Measurements from ENCODE around the gene ACACA.
"Not testable (repeated sequence)": the region's sequence is repeated elsewhere in the genome, so short reads cannot be mapped to it uniquely, and the experiment has no call there.

ACACA gene

GRCh38 chr17:37086948-37087347 lies 319.7 kb downstream of the ACACA start:
- Histone ChIP-seq H3K36me3 (ENCODE audit: control insufficient read depth, insufficient read depth, low read length) (peaks cover 61% of the 10 kb centered on the region), H3K27ac (ENCODE audit: low read depth, low read length) (no peak overlapping the region), H3K9me3 (ENCODE audit: control insufficient read depth, insufficient read depth, low read length) (no peaks in the 10 kb centered on the region), H3K4me1 (ENCODE audit: control insufficient read depth, insufficient read depth, low read length) (peaks cover 18% of the 10 kb centered on the region), H3K27me3 (ENCODE audit: control insufficient read depth, insufficient read depth, low read length) (no peaks in the 10 kb centered on the region), H3K9ac (ENCODE audit: low read depth, low read length) (no peak overlapping the region), H3K4me3 (ENCODE audit: low read depth, low read length) (no peak overlapping the region)

GRCh38 chr17:37086334-37086733 lies 320.3 kb downstream of the ACACA start:
- Histone ChIP-seq H3K9ac (ENCODE audit: low read depth, low read length) (no peak overlapping the region), H3K27me3 (ENCODE audit: control insufficient read depth, insufficient read depth, low read length) (no peaks in the 10 kb centered on the region), H3K4me3 (ENCODE audit: low read depth, low read length) (no peak overlapping the region), H3K4me1 (ENCODE audit: control insufficient read depth, insufficient read depth, low read length) (peaks cover 21% of the 10 kb centered on the region), H3K36me3 (ENCODE audit: control insufficient read depth, insufficient read depth, low read length) (peaks cover 58% of the 10 kb centered on the region), H3K9me3 (ENCODE audit: control insufficient read depth, insufficient read depth, low read length) (no peaks in the 10 kb centered on the region), H3K27ac (ENCODE audit: low read depth, low read length) (no peak overlapping the region)

DNA sequence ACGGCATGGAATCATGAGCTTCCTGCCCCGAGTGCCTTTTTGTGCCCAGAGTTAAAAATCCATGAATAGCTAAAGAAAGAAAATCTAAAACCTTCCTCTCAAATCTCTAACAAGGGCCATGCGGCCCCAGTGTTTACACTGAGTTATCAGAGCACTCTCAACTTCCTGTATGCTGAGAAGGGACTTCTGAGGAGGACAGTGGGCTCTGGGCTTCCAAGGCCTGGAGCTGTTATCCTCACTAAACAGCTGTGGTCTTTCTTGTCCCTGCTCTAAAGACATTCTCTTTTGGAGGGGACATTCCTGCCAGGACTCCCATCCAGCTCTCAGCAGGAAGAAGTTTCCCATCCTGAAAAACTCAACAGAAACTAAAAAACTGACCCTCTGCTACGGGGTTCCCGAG lies 322.3 kb downstream of the ACACA start:
- Histone ChIP-seq H3K27ac (ENCODE audit: low read depth, low read length) (no peak overlapping the region), H3K36me3 (ENCODE audit: control insufficient read depth, insufficient read depth, low read length) (peaks cover 43% of the 10 kb centered on the region), H3K4me3 (ENCODE audit: low read depth, low read length) (no peak overlapping the region), H3K9ac (ENCODE audit: low read depth, low read length) (no peak overlapping the region), H3K4me1 (ENCODE audit: control insufficient read depth, insufficient read depth, low read length) (peaks cover 19% of the 10 kb centered on the region), H3K9me3 (ENCODE audit: control insufficient read depth, insufficient read depth, low read length) (no peaks in the 10 kb centered on the region), H3K27me3 (ENCODE audit: control insufficient read depth, insufficient read depth, low read length) (no peaks in the 10 kb centered on the region)

- Histone ChIP-seq H3K9me3 (ENCODE audit: control insufficient read depth, insufficient read depth, low read length) (no peaks in the 10 kb centered on the region), H3K4me3 (ENCODE audit: low read depth, low read length) (no peak overlapping the region), H3K27ac (ENCODE audit: low read depth, low read length) (no peak overlapping the region), H3K9ac (ENCODE audit: low read depth, low read length) (no peak overlapping the region), H3K36me3 (ENCODE audit: control insufficient read depth, insufficient read depth, low read length) (peaks cover 36% of the 10 kb centered on the region), H3K4me1 (ENCODE audit: control insufficient read depth, insufficient read depth, low read length) (peaks cover 16% of the 10 kb centered on the region), H3K27me3 (ENCODE audit: control insufficient read depth, insufficient read depth, low read length) (no peaks in the 10 kb centered on the region)
Measured at GRCh38 chr17:37083456-37083855, 323.2 kb downstream of the ACACA start.

DNA sequence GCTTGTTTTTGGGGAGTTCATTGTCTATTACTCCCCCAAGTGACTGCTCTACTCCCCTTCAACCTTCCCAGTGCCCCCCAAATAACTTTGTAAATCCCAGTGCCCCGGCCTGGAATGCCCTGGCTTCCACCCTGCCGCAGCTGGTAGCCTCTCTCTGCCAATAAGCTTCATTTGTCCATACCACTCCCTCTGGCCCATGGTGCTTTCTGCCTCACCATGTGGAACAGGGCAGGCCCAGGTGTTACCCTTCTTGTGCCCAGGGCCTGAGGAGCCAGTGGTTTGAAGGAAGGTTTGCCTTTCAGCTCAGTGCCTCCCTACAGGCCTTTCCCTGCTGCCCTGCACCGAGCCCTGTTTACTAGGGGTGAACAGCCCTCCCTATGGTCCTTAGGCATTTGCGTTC lies 323.7 kb downstream of the ACACA start:
- H3K4me1 ChIP-seq (ENCODE audit: control insufficient read depth, insufficient read depth, low read length): peaks cover 16% of the 10 kb centered on the region
- no peak overlapping the region for H3K27ac ChIP-seq (ENCODE audit: low read depth, low read length)
- no peak overlapping the region for H3K4me3 ChIP-seq (ENCODE audit: low read depth, low read length)
- H3K36me3 ChIP-seq (ENCODE audit: control insufficient read depth, insufficient read depth, low read length): peaks cover 32% of the 10 kb centered on the region
- H3K9me3 ChIP-seq (ENCODE audit: control insufficient read depth, insufficient read depth, low read length): no peaks in the 10 kb centered on the region
- no peaks in the 10 kb centered on the region for H3K27me3 ChIP-seq (ENCODE audit: control insufficient read depth, insufficient read depth, low read length)
- H3K9ac ChIP-seq (ENCODE audit: low read depth, low read length): no peak overlapping the region

GRCh38 chr17:37082311-37082860 lies 324.2 kb downstream of the ACACA start:
- Histone ChIP-seq H3K4me1 (ENCODE audit: control insufficient read depth, insufficient read depth, low read length) (peaks cover 16% of the 10 kb centered on the region), H3K36me3 (ENCODE audit: control insufficient read depth, insufficient read depth, low read length) (peaks cover 27% of the 10 kb centered on the region), H3K27ac (ENCODE audit: low read depth, low read length) (peak overlapping the region; percentile 21), H3K9ac (ENCODE audit: low read depth, low read length) (no peak overlapping the region), H3K4me3 (ENCODE audit: low read depth, low read length) (no peak overlapping the region), H3K27me3 (ENCODE audit: control insufficient read depth, insufficient read depth, low read length) (no peaks in the 10 kb centered on the region), H3K9me3 (ENCODE audit: control insufficient read depth, insufficient read depth, low read length) (no peaks in the 10 kb centered on the region)

GRCh38 chr17:37081287-37081686 lies 325.3 kb downstream of the ACACA start:
- Histone ChIP-seq H3K36me3 (ENCODE audit: control insufficient read depth, insufficient read depth, low read length) (peaks cover 16% of the 10 kb centered on the region), H3K4me3 (ENCODE audit: low read depth, low read length) (no peak overlapping the region), H3K27me3 (ENCODE audit: control insufficient read depth, insufficient read depth, low read length) (no peaks in the 10 kb centered on the region), H3K9me3 (ENCODE audit: control insufficient read depth, insufficient read depth, low read length) (no peaks in the 10 kb centered on the region), H3K4me1 (ENCODE audit: control insufficient read depth, insufficient read depth, low read length) (peaks cover 16% of the 10 kb centered on the region), H3K9ac (ENCODE audit: low read depth, low read length) (no peak overlapping the region), H3K27ac (ENCODE audit: low read depth, low read length) (no peak overlapping the region)

- no peak overlapping the region for H3K9ac ChIP-seq (ENCODE audit: low read depth, low read length)
- peaks cover 1% of the 10 kb centered on the region for H3K36me3 ChIP-seq (ENCODE audit: control insufficient read depth, insufficient read depth, low read length)
- no peak overlapping the region for H3K27ac ChIP-seq (ENCODE audit: low read depth, low read length)
- no peaks in the 10 kb centered on the region for H3K27me3 ChIP-seq (ENCODE audit: control insufficient read depth, insufficient read depth, low read length)
- no peak overlapping the region for H3K4me3 ChIP-seq (ENCODE audit: low read depth, low read length)
- no peaks in the 10 kb centered on the region for H3K9me3 ChIP-seq (ENCODE audit: control insufficient read depth, insufficient read depth, low read length)
- H3K4me1 ChIP-seq (ENCODE audit: control insufficient read depth, insufficient read depth, low read length): peaks cover 16% of the 10 kb centered on the region
Measured at GRCh38 chr17:37079735-37080134, 326.9 kb downstream of the ACACA start.

GRCh38 chr17:37079065-37079708 lies 327.4 kb downstream of the ACACA start:
- H3K9me3 ChIP-seq (ENCODE audit: control insufficient read depth, insufficient read depth, low read length): no peaks in the 10 kb centered on the region
- no peak overlapping the region for H3K27ac ChIP-seq (ENCODE audit: low read depth, low read length)
- no peaks in the 10 kb centered on the region for H3K27me3 ChIP-seq (ENCODE audit: control insufficient read depth, insufficient read depth, low read length)
- H3K36me3 ChIP-seq (ENCODE audit: control insufficient read depth, insufficient read depth, low read length): no peaks in the 10 kb centered on the region
- H3K4me1 ChIP-seq (ENCODE audit: control insufficient read depth, insufficient read depth, low read length): peaks cover 16% of the 10 kb centered on the region
- H3K4me3 ChIP-seq (ENCODE audit: low read depth, low read length): no peak overlapping the region
- H3K9ac ChIP-seq (ENCODE audit: low read depth, low read length): no peak overlapping the region

GRCh38 chr17:37073464-37073863 lies 333.2 kb downstream of the ACACA start:
- not testable (repeated sequence) for H3K9ac ChIP-seq (ENCODE audit: low read depth, low read length); H3K4me1 ChIP-seq (ENCODE audit: control insufficient read depth, insufficient read depth, low read length); H3K27ac ChIP-seq (ENCODE audit: low read depth, low read length); H3K4me3 ChIP-seq (ENCODE audit: low read depth, low read length); H3K27me3 ChIP-seq (ENCODE audit: control insufficient read depth, insufficient read depth, low read length); H3K36me3 ChIP-seq (ENCODE audit: control insufficient read depth, insufficient read depth, low read length); H3K9me3 ChIP-seq (ENCODE audit: control insufficient read depth, insufficient read depth, low read length)

DNA sequence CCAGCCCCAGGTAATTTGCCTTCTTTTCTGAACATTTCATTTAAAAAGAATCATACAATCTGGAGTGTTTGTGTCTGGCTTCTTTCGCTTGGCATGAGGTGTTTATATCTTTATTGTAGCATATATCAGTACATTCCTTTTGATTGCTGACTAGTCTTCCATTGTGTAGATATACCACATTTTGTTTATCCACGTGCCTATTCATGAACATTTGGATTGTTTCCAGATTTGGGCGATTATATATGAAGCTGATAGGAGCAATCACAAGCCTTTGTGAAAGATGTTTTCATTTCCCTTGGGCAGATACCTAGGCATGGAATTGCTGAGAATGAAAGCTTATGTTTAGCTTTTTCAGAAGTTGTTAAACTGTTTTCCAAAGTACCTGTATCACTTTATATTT lies 337.5 kb downstream of the ACACA start:
- Histone ChIP-seq H3K9me3 (ENCODE audit: control insufficient read depth, insufficient read depth, low read length) (no peaks in the 10 kb centered on the region), H3K4me3 (ENCODE audit: low read depth, low read length) (no peak overlapping the region)

More for the DNA sequence above, 337.5 kb downstream of the ACACA start:
- peaks cover 43% of the 10 kb centered on the region for H3K4me1 ChIP-seq (ENCODE audit: control insufficient read depth, insufficient read depth, low read length)
- H3K27me3 ChIP-seq (ENCODE audit: control insufficient read depth, insufficient read depth, low read length): no peaks in the 10 kb centered on the region
- H3K9ac ChIP-seq (ENCODE audit: low read depth, low read length): no peak overlapping the region
- H3K27ac ChIP-seq (ENCODE audit: low read depth, low read length): no peak overlapping the region
- no peaks in the 10 kb centered on the region for H3K36me3 ChIP-seq (ENCODE audit: control insufficient read depth, insufficient read depth, low read length)

Data from HUES48 (cell line).